Measurements from ENCODE around the gene ESRP2.

ESRP2 gene

DNA sequence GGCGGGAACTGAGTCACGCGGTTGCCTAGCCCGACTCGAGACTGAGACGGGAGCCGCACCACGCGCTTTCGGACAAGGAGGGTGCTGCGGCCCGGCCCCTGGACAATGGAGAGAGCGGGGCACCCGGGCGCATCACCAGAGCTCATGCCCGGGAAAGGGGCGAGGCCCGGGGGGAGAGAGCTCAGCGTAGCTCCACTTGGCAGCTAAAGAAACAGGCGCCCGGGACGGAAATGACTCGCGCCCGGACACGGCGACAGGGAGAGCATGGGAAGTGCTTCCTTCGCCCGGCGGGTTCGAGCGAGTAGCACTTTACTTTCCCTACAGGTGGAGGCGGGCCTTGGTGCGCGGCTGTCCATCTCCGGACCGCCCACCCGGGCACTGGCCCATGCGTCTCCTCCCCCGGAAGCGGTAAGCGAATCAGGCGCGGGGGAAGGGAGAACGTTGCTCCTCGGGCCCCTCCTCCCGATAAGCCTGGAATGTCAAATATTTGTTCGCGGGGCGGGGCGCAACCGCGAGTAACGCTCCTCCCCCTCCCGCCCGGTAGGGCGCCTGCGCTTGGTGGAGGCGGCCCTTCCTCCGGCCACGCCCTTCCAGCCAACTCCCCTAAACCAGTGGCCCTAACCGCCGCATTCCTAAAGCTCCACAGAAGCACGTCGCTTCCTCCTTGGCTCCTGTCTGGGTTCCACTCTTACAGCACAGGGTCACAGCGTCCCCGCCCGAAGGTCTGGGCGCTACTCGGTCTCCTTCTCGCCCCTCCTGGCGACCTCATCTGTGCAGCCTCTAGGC lies 1.5 kb upstream of the ESRP2 start:
- peak; percentile 93 for DNase-seq (ENCODE audit: low spot score)

DNA sequence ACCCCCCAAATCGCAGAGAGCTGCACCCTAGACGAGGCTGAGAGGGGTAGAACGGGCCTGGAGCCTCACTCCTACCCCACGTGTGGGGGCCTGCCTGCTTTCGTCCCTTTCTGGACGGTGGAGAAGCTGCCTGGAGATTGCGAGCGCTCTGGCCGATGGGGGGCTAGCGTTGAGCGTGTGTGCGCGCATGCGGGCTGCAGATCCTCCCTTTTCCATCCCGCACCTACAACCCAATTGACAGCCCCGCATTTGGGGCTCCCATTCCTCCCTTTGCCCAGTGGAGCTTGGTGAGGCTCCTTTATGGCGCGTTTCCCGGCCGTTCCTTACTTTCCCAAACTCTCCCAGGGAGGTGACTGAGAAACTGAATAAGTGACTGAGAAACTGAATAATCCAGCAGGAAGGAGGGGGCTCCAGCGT lies 907 bp upstream of the ESRP2 start:
- no peak for DNase-seq (ENCODE audit: low spot score)

DNA sequence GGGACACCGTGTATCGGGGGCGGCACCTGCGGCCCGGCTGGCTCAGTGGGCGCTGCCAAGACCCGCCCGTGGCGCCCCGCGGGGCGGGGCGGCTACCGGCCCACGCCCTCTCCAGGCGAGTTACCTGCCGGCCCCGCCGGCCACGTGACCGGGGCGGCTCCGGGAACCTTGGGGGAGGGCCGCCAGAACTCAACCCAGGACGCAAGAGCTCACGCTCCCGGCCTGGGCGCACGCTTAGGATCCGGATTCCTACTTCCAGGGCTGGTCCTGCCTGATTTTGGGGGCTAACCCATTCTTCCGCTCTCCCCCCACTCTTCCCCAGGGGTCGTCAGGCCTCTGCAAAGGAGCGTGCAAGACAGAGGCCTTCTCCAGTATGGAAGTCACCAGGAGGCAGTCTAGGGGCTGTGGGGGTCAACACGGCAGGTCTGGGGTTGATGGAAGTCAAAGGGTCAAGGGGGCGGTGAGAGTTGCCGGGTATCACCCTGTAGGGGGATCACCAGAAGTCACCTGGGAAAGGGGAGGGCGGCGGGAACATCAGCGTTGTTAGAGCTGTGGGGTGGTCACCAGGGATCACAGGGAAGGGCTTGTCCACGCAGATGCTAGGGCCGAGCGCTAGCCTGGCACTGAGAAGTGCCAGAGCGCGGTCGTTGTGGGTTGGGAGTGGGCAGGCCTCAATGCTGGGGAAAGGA lies 354 bp upstream of the ESRP2 start:
- no peak for DNase-seq (ENCODE audit: low spot score)

DNA sequence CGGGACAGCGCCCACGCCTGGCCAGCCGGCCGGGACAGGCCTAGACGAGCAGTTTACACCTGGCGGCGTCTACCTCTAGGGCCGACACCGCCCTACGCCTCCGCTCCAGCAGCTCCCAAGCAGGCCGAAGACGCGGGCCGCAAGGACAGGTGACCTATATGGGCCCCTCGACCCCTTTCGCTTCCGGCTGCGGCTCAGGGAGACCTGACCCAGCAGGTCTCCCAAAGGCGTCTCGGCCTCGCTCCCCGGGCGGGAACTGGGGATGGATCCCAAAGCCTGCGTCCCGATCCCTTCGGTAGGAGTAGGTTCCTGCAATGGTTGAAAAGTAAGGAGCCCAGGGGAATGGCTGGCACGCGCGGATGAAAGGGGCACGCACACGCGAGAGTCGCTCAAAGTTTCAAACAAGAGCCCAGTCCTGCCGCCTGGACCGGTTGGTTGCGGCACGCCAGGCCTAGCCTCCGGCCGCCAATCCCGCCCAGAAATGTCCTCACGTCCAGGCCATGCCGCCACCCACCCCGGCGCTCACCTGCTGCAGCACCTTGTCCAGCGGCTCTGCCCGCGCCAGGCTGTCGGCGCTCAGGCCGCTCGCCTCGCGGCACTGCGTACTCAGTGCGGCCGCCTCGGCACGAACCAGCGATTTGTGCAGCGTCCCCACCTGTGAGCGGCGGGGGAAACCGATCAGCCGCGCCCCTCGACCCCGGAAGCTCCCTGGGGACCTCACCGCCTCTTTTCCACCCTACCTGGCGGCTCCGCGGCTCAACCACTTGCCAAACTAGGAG lies 630 bp downstream of the ESRP2 start:
- no peak for DNase-seq (ENCODE audit: low spot score)

DNA sequence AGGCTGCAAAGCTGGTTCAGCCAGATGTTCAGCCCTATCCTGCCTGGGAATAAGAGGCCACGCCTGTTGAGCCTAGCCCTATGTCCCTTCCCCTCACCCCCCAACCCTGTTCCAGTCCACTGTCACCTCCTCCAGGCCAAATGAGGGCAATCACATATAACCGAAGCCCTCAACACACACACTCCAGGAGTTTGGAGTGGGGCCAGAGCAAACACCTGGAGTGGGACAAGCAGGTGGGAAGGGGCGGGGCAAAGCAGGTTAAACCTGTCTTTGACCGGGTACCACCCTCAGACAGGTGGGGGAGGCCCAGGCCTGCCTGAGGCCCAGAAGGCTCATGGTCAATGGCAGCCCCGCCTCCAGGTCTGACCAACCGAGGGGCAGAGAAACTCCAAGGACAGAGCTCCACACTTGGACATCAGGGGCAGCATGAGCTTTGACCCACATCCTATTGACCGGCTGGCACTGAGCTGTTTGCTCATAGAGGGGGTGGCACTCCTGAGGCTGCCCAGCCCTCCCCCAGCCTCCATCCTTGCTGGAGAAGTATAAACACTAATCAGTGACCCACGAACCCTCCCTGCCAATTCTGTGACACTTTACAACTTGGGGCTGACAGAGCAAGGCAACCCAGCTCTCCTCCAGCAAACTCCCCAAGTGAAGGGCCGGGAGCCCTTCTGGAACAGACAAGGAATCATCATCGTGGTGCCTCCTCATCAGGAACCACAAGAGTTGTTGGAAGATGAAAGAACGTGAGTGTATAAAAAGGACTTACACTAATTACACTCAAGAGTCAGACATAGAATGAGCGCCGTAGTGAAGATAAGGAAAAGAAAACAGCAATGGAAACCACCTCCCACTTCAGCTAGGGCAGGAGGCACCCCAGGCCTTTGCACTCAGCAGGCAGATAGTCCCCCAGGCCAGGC lies 1.5 kb downstream of the ESRP2 start:
- peak; percentile 38 for DNase-seq (ENCODE audit: low spot score)

DNA sequence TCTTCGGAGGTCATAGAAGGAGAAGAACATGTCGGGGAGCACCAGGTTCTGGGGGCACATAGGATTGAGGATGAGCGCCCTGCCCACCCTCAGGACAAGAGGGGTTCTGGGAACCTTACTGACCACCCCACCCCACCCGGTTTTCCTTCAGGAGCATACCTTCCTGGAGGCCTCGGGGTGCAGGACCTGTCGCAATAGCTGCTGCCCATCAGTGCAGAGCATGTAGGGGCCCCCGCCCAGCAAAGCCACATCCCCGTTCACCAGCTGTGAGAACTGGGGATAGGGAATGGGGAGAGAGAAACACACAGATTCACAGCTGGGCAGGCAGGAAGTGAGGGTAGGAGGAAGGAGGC lies 2.1 kb downstream of the ESRP2 start:
- no peak for DNase-seq (ENCODE audit: low spot score)

DNA sequence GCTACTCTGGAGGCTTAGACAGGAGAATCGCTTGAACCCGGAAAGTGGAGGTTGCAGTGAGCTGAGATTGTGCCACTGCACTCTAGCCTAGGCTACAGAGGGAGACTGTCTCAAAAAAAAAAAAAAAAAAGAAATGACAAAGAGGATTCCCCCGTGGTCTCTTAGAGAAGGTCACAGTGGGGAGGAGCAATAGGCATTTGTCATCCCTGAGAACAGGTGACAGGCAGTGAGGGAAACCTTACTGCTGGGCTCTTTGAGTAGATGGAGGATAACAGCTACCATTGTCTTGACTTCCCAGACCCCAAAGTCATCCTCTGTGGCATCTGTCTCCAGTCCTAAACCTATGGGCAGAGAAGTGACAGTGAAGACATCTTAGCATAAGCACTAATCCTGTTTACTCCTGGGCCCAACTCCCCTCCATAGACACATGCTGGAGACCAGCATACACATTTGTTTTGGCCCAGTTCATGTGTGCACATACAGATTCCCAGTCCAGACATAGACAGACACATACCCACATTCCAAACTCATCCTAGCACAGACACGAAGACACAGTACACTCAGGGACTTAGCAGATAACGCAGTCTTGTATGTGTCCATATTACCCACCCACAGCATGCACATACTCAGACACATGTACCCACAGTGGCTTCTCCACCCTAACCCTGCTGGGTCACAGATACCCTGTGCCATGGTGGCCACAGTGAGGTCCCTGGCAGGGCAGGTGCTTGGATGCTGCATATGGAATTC lies 2.7 kb downstream of the ESRP2 start:
- DNase-seq (ENCODE audit: low spot score), result no peak

DNA sequence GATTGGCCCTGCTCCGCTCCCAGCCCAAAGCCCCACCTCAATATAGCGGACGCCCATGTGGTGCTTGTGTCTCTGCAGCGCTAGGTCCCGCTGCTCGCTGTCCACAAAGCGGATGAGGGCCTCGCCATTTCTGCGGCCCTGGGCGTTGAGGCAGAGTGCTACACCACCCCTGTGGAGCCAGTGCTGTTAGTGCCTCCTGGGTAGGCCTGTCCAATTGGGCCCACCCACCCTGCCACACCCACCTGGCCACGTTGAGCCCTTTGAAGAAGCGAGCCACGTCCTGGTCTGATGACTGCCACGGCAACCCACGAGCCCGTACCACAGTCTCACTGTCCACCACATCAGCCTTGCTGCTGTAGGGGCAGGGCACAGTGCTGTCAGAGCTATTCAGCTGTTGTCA lies 3.6 kb downstream of the ESRP2 start:
- DNase-seq (ENCODE audit: low spot score), result no peak

DNA sequence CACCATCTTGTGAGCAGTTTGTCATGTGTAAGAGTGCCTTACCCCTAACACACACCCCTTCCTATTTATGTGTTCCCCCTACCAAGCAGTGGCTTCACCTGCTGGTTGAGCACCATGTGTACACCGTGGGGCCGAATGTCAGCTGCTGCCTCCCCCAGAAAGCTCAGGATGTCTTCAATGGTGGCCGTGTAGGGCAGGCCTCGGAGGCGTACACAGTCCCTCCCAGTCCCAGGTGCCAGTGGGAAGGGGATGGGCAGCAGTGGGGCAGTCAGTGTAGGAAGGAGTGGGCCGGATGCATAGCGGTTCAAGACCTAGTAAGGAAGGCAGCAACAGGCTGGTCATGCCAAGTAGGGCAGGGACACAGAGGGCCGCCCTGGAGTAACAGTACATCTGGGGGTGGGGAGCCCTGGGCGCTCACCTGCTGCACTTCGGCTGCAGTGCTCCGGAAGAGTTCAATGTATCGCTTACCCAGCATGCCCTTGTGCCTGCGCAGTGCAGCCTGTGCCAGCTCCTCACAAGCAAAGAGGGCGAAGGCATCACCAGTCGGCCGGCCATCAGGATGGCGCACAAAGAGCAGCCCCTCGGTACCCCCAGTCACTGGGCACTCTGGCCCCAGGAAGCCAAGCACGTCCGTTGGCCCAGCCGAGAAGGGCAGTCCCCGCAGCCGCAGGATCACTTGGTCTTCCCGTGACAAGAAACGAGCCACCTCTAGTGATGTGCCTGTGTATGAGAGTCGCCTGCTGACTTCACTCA lies 4.4 kb downstream of the ESRP2 start:
- no peak for DNase-seq (ENCODE audit: low spot score)

DNA sequence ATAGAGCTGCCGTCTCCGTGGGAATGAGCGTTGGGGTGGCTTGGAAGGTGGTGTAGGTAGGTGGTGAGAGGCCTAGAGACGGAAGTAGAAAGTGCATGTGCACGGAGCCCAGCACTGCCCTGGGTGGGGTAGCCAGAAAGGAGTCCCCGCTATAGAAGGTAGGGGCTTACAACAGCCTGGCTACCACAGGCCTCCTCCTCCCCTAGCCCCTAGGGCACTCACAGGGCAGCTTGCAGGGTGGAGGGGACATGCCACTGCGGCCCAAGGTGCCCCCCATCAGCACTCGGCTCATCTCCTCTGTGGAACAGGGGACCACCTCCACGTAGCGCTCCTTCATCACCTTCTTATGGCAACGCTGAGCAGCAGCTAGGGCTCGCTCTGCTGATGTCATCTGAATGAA lies 5.0 kb downstream of the ESRP2 start:
- DNase-seq (ENCODE audit: low spot score), result no peak

DNA sequence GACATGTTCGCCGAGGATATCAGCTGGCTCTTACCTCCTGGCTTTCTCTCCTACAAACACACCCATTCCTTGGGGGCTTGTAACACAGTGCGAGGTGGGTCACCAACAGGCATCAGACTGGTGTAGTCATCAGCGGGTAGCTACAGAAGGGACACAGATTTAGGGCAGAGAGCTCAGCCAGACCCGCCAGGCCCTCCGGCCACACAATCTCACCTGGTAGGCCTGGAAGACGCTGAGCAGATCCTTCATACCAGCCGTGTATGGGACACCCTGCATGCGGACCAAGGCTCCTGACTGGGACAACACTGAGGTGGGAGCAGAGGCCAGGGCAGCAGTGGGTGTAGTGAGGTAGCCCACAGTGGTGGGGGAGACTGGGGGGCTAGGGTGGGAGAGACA lies 5.8 kb downstream of the ESRP2 start:
- no peak for DNase-seq (ENCODE audit: low spot score)

DNA sequence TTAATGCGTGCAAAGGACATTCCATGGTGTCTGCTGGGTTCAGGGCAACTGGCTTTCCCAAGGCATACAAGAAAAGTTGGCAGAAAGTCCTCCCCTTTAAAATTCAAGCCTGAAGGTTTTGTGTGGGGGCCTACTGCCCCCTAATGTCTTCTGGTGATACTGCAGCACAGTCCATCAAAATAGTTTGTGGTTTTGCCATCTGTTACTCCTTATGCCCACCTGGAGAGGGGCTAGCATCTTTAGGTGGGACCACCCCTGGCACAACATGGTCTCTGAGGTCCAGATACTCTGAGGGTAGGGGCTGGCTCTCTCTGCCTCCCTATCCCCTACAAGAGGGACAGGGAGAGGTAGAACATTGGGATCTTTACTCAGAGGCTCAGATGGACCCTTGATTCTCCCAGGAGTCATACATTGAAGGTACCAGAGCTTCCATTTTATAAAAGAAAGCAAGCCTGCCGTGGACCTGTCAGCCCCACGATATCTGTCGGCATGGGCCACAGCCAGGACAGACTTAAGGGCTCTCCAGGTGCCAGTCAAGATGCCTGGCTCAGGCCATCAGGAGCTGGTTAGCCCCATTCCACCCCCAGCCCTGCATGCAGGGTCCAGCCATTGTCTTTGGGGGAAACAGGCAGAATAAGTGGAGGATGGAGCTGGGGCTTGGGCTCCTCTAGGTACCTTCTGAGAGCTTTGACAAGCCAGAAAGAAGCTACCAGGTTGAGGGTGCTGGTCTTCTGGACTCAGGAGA lies 6.3 kb downstream of the ESRP2 start:
- peak; percentile 83 for DNase-seq (ENCODE audit: low spot score)

DNA sequence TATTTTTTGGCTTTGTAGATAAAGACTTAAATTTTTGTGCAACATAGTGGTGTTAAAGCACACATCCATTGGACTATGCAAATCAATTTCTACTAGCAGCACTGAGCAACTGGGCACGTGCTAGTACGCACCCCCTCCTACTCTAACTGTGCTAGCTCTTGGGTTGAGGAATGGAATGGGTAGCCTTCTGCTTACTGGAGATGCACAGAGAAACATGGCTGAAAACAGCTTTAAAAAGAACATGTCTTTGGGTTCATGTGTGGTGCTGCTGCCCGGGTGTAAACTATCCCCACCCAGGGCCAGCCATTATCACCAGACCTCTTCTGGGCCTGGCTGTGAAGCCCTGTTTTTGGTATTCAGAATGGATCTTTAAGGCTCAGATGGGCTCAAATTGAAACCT lies 7.3 kb downstream of the ESRP2 start:
- DNase-seq (ENCODE audit: low spot score), result no peak

DNA sequence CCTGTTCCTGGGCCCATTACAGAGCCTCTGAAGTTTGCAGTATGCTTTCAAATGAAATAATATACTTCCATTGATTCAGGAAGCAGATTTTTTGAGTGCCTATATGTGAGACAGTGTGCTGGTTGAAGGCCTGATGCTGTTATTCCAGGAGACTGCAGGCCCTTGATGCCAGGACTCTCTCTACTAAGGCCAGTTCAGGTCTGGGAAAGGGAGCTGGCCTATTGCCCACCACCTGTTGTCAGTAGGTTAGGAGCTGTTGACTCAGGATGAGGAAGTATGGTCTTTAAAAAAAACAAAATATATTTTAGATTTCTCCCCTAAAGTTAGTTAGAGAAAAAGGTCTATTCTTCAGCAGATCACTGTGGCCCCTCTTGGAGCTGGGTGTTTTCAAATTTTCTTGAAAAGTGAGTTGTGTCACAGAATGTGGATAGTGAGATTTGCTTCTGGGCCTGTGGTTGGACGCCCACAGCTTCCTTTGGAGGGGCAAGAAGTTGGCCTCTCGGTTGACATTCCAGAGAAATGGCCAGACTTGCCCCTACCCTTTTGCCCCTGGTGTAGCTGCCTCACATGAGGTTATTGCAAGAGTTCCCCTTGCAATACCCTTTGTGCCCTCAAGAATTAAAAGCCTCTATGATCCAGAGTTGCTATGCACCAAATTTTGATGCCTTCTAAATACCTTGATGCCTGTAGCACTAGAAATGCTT lies 7.9 kb downstream of the ESRP2 start:
- peak; percentile 33 for DNase-seq (ENCODE audit: low spot score)

DNA sequence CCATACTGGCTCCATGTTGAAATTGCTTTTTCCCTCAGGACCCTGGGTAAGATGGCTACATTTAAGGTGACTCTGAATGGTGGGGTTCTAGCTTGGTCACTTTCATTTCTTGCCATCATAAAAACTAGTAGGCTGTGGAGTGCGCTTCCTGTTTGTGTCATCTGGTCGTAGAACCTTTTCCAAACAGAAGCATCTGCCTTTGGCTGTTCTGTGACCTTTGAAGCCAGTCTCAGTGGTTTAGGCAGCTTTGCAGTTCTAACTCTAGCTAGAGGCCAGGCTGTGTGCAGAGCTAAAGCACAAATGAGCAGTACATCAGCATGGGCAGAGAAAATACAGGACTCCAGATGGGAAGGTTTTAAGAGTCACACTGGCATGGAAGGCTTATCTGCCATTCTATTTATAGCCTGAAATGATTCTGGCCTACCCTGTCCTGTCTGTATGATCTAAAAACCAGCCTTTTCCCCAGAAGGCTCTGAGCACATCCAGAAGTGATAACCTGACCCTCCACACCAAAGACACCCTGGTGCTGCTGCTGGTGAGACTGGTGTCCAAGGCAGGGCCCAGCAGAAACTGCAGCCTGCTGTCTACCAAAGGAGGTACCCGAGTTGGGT lies 8.6 kb downstream of the ESRP2 start:
- peak; percentile 66 for DNase-seq (ENCODE audit: low spot score)

DNA sequence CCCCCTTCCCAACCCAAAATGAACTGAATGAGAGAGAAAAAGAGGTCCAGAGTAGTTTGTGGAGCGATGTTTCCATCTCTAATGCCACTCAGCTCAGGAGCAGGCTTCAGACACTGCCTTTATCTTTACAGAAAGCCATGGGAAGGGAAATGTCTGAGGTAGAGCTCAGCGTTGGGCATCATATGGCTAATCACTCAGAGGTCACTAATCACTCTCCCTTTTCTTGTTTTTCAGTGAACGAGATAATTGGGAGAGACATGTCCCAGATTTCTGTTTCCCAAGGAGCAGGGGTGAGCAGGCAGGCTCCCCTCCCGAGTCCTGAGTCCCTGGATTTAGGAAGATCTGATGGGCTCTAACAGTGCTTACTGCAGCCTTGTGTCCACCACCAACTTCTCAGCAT lies 9.8 kb downstream of the ESRP2 start:
- DNase-seq (ENCODE audit: low spot score), result no peak

DNA sequence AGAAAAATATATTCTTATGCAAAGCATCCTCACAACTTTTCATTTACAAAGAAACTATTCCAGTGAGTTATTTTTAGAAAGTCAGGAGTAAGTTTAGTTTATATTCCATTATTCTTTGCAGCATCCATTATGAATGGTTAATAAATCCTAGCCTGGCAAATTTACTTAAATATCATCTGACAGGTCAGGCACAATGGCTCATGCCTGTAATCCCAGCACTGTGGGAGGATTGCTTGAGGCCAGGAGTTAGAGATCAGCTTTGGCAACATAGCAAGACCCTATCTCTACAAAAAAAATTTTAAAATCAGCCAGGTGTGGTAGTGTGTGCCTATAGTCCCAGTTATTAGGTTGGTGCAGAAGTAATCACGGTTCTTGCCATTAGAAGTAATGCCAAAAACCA lies 12.9 kb downstream of the ESRP2 start:
- no peak for DNase-seq (ENCODE audit: low spot score)

DNA sequence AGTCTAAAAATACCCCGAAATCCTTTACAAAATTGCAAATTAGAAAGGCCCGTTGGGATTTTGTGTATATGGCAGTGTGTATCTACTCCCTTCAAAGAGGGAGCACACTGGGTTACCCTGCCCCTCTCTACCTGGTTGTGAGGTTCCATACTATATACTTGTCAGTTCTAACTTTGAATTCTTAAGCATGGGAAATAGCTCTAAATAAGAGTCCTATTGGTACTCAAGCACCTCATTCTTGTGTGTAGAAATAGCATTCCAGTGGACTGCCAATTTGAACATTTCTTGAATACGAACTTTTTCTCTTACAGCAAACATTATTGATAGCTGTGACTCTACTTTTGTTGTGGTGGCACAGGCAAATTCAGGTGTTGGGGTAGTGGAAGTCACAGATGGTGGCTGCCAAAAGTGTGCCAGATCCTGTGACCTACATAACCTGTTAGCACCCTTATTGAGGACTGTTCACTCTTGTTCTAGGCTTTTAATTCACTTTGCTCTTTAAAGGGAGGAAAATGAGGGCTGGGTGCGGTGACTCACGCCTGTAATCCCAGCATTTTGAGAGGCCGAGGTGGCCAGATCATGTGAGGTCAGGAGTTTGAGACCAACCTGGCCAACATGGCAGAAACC lies 16.1 kb downstream of the ESRP2 start:
- DNase-seq (ENCODE audit: low spot score), result no peak

Measured in NAMALWA (cell line).